GM12878 (cell line): ENCODE results near the gene SPRN. TPM values are rescaled to one million over a fixed set of nuclear protein-coding genes. Genes with fewer than 3 reads are reported as not detected.

Experiments used
- BHLHE40 ChIP-seq, 2 experiments: fragments of 450-650 bp in 1 of 2; IDR thresholded peaks; 2 replicates each; pipeline ENCODE4 v1.6.1; 2011 to 2017; ENCODE audit warnings: low read depth in 2 of 2, borderline replicate concordance in 1 of 2, improper control_type of control experiment in 1 of 2, low read length in 1 of 2, mild to moderate bottlenecking in 1 of 2
- CTCF ChIP-seq, 3 experiments: IDR thresholded peaks in 2 of 3; conservative IDR thresholded peaks in 1 of 3; 2 replicates each; pipeline ENCODE4 v1.5.1; 2011; ENCODE audit warnings: low read depth in 3 of 3, low read length in 3 of 3, mild to moderate bottlenecking in 3 of 3, control low read depth in 2 of 3, moderate library complexity in 2 of 3, inconsistent platforms in 1 of 3, mixed read lengths in 1 of 3; ENCODE audit not compliant: control insufficient read depth in 2 of 3, insufficient read depth in 1 of 3; ENCODE audit errors: extremely low read depth in 1 of 3
- E4F1 ChIP-seq: fragments of 450-650 bp; IDR thresholded peaks from 2 replicates; pipeline ENCODE4 v1.6.1; 2018; ENCODE audit warnings: borderline replicate concordance, mild to moderate bottlenecking; ENCODE audit not compliant: partially characterized antibody
- FOS ChIP-seq: IDR thresholded peaks from 3 replicates; pipeline ENCODE4 v1.6.1; 2011; ENCODE audit warnings: borderline replicate concordance; ENCODE audit not compliant: insufficient read length; ENCODE audit errors: extremely low read depth
- HDAC6 ChIP-seq: fragments of 200-600 bp; sonication (generic); IDR thresholded peaks from one replicate; pipeline ENCODE4 v1.8.0; 2017; ENCODE audit warnings: antibody characterized with exemption; ENCODE audit not compliant: unreplicated experiment
- NFIC ChIP-seq: IDR thresholded peaks from 2 replicates; pipeline ENCODE4 v1.6.1; 2012; ENCODE audit warnings: low read depth, mild to moderate bottlenecking, inconsistent platforms, low read length, moderate library complexity
- PAX8 ChIP-seq: fragments of 450-650 bp; IDR thresholded peaks from 2 replicates; pipeline ENCODE4 v1.6.1; 2017; ENCODE audit warnings: mild to moderate bottlenecking, moderate library complexity
- PBX3 ChIP-seq: IDR thresholded peaks from 2 replicates; pipeline ENCODE4 v1.6.1; 2011; ENCODE audit warnings: mild to moderate bottlenecking, low read depth, low read length, moderate library complexity; ENCODE audit not compliant: insufficient replicate concordance
- POLR2AphosphoS5 ChIP-seq: IDR thresholded peaks from 2 replicates; pipeline ENCODE4 v1.6.1; 2011; ENCODE audit warnings: mild to moderate bottlenecking, low read length, inconsistent platforms
- SP1 ChIP-seq: IDR thresholded peaks from one replicate; pipeline ENCODE4 v1.6.1; 2011; ENCODE audit warnings: low read depth, low read length
- SRF ChIP-seq, 2 experiments: IDR thresholded peaks; 2 replicates each; pipeline ENCODE4 v1.6.1; 2011; ENCODE audit warnings: low read depth in 2 of 2, low read length in 2 of 2, mild to moderate bottlenecking in 1 of 2, moderate library complexity in 1 of 2
- STAT3 ChIP-seq: IDR thresholded peaks from 2 replicates; pipeline ENCODE4 v1.6.1; 2011; ENCODE audit warnings: low read depth, low read length, improper control_type of control experiment
- TARDBP ChIP-seq: IDR thresholded peaks from 2 replicates; pipeline ENCODE4 v1.6.1; 2016; ENCODE audit warnings: borderline replicate concordance
- USF2 ChIP-seq: IDR thresholded peaks from 2 replicates; pipeline ENCODE4 v1.6.1; 2011; ENCODE audit warnings: low read depth, low read length, improper control_type of control experiment, borderline replicate concordance
- ZNF207 ChIP-seq: fragments of 450-650 bp; IDR thresholded peaks from 2 replicates; pipeline ENCODE4 v1.6.1; 2014; ENCODE audit warnings: antibody characterized with exemption, mild to moderate bottlenecking, borderline replicate concordance
- ZNF274 ChIP-seq: IDR thresholded peaks from one replicate; pipeline ENCODE4 v1.8.0; 2011; ENCODE audit not compliant: insufficient read length, insufficient read depth
- ZNF592 ChIP-seq: fragments of 450-650 bp; IDR thresholded peaks from 2 replicates; pipeline ENCODE4 v1.6.1; 2017; ENCODE audit warnings: mild to moderate bottlenecking, moderate library complexity
- polyA plus RNA-seq, 11 experiments: library from polyadenylated mRNA; depleted of rRNA in 4 of 11; unstranded in 6 of 11; stranded (reverse) in 5 of 11; fragments of >200 nt; fragmentation: Nextera tagmentation in 4 of 11; fragmentation: Illumina TruSeq in 1 of 11; extraction: Ambion mirVana in 4 of 11; extraction: Trizol in 1 of 11; gene quantifications; 1 replicate in 1 of 11; 2 replicates in 10 of 11; pipeline versions ENCODE4 v1.2.1 to v1.2.3, GENCODE V29; 2011 to 2016; ENCODE audit warnings: inconsistent platforms in 2 of 11, missing spikeins in 2 of 11, low read depth in 1 of 11
- total RNA-seq, 4 experiments: library from RNA; depleted of rRNA in 3 of 4; stranded (reverse); fragments of >200 nt in 3 of 4; fragmentation: Illumina TruSeq in 1 of 4; extraction: Trizol in 1 of 4; gene quantifications; 2 replicates each; pipeline versions ENCODE4 v1.2.1 to v1.2.3, GENCODE V29; 2013 to 2021

Gene SPRN
- total and polyA plus RNA-seq, 10 of the 15 experiments (the other 5 are each of a cell fraction or from before 2014, with no cell fraction given), result 0.03 to 0.96 (median 0.46) TPM; not detected in 6

GRCh38 chr10:133388973-133389818, 35.2 kb downstream of the SPRN start (continued):
- TF ChIP-seq CTCF (IDR thresholded peaks at IDR 0.05 in 2 of 3, conservative IDR thresholded peaks at IDR 0.05 in 1 of 3; ENCODE audit: control insufficient read depth in 2 of 3, extremely low read depth in 1 of 3, insufficient read depth in 1 of 3, low read depth in 3 of 3, low read length in 3 of 3), result no peak
- TF ChIP-seq PAX8, result no peak
- no peak for TF ChIP-seq HDAC6
- TF ChIP-seq SRF (IDR thresholded peaks at IDR 0.05; ENCODE audit: low read depth in 2 of 2, low read length in 2 of 2), result 0 out of 4 replicates have a peak, but pooled peaks of 1 of the 2 experiments have one; percentile 41
- TF ChIP-seq FOS, result no peak
- TF ChIP-seq STAT3, result no peak
- TF ChIP-seq SP1, result peak; percentile 68
- peak; percentile 62 for TF ChIP-seq POLR2AphosphoS5
- TF ChIP-seq USF2, result no peak
- peak; percentile 51 for TF ChIP-seq E4F1
- no peak for TF ChIP-seq ZNF274
- peak; percentile 90 for TF ChIP-seq NFIC
- no peak for TF ChIP-seq ZNF207
- TF ChIP-seq BHLHE40 (IDR thresholded peaks at IDR 0.05; ENCODE audit: borderline replicate concordance in 1 of 2, low read depth in 2 of 2, low read length in 1 of 2), result peak; percentile 50 to 61; a peak in 3 of 4 replicates
- no peak for TF ChIP-seq ZNF592
- TF ChIP-seq PBX3, result peak; percentile 92
- no peak for TF ChIP-seq TARDBP
